ENCODE measurements around the gene FOXO1.

FOXO1 gene

DNA sequence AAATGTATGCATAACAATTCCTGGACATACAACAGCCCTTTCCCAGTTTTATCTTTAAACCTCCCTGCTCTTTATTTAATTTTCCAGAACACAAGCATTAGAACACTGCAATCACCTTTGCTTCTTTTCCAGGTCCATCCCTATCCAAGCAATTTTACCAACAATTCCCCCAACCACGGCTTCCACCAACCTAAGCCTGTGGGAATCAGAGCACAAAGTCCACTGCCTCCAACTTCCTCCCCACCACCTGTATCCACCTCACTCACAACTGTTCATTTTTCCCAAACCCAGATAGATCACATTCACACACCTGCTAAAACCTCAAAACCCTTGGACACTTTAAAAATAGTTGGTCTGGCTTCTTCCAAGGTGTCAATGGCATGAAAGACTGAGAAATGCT lies 39.5 kb downstream of the FOXO1 start:
- Histone ChIP-seq H3K27ac (ENCODE audit: low read depth, low read length) (no peak overlapping the region), H4K20me1 (ENCODE audit: control insufficient read depth, insufficient read depth, low read depth, low read length) (peaks cover 59% of the 10 kb centered on the region), H3K27me3 (ENCODE audit: control insufficient read depth, low read length) (no peaks in the 10 kb centered on the region), H3F3A (ENCODE audit: control insufficient read depth, insufficient read depth) (peaks cover 8% of the 10 kb centered on the region; the same call in 1 of the 2 replicates), H3K4me3 (ENCODE audit: low read length) (no peak overlapping the region), H3K4me1 (ENCODE audit: control insufficient read depth, low read length) (peaks cover 96% of the 10 kb centered on the region), H3K4me2 (ENCODE audit: low read length) (peak overlapping the region; percentile 12), H3K9me3 (ENCODE audit: control insufficient read depth, insufficient read depth, low read length) (no peaks in the 10 kb centered on the region), H3K9me2 (replicated peaks; ENCODE audit: control insufficient read depth, low read length) (no peaks in the 10 kb centered on the region), H3K36me3 (ENCODE audit: control insufficient read depth, low read length) (peaks cover 78% of the 10 kb centered on the region), H3K79me2 (ENCODE audit: control insufficient read depth, low read length) (peaks cover 100% of the 10 kb centered on the region)
- TF ChIP-seq EZH2phosphoT487 (IDR thresholded peaks at IDR 0.05; ENCODE audit: borderline replicate concordance, low read length) = no peak
- TF ChIP-seq, protein P1, sequence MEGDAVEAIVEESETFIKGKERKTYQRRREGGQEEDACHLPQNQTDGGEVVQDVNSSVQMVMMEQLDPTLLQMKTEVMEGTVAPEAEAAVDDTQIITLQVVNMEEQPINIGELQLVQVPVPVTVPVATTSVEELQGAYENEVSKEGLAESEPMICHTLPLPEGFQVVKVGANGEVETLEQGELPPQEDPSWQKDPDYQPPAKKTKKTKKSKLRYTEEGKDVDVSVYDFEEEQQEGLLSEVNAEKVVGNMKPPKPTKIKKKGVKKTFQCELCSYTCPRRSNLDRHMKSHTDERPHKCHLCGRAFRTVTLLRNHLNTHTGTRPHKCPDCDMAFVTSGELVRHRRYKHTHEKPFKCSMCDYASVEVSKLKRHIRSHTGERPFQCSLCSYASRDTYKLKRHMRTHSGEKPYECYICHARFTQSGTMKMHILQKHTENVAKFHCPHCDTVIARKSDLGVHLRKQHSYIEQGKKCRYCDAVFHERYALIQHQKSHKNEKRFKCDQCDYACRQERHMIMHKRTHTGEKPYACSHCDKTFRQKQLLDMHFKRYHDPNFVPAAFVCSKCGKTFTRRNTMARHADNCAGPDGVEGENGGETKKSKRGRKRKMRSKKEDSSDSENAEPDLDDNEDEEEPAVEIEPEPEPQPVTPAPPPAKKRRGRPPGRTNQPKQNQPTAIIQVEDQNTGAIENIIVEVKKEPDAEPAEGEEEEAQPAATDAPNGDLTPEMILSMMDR (IDR thresholded peaks at IDR 0.05; ENCODE audit: low read depth, low read length, poor library complexity, severe bottlenecking) = no peak

DNA sequence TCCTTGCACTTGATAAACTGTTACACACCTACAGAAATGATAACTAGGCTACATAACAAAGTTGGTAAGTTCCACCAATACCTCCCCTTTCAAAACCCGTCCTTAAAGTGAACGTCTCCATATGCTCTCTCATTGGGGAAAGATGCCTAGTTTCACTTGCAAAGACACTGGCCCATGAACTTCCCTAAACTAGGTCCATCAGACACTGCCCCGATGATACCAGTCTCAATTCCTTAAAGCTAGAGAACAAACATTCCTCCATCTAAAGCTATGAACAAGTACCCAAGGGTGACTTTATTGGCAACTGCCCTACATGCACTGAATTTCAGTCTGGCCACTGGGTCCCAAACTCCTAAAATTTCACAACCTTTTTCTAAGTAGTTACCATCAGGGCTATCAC lies 39.9 kb downstream of the FOXO1 start:
- H3K4me3 ChIP-seq (ENCODE audit: low read length) = no peak overlapping the region
- H3K27ac ChIP-seq (ENCODE audit: low read depth, low read length) = no peak overlapping the region
- H3K27me3 ChIP-seq (ENCODE audit: control insufficient read depth, low read length) = no peaks in the 10 kb centered on the region
- H3F3A ChIP-seq (ENCODE audit: control insufficient read depth, insufficient read depth) = peaks cover 8% of the 10 kb centered on the region; the same call in 1 of the 2 replicates
- H3K79me2 ChIP-seq (ENCODE audit: control insufficient read depth, low read length) = peaks cover 100% of the 10 kb centered on the region
- peaks cover 75% of the 10 kb centered on the region for H3K36me3 ChIP-seq (ENCODE audit: control insufficient read depth, low read length)
- no peaks in the 10 kb centered on the region for H3K9me3 ChIP-seq (ENCODE audit: control insufficient read depth, insufficient read depth, low read length)
- peak overlapping the region; percentile 12 for H3K4me2 ChIP-seq (ENCODE audit: low read length)
- TF ChIP-seq EZH2phosphoT487 (IDR thresholded peaks at IDR 0.05; ENCODE audit: borderline replicate concordance, low read length) = no peak
- TF ChIP-seq, protein P1 (IDR thresholded peaks at IDR 0.05; ENCODE audit: low read depth, low read length, poor library complexity, severe bottlenecking) = no peak
- no peaks in the 10 kb centered on the region for H3K9me2 ChIP-seq (replicated peaks; ENCODE audit: control insufficient read depth, low read length)
- H4K20me1 ChIP-seq (ENCODE audit: control insufficient read depth, insufficient read depth, low read depth, low read length) = peaks cover 59% of the 10 kb centered on the region
- peaks cover 92% of the 10 kb centered on the region for H3K4me1 ChIP-seq (ENCODE audit: control insufficient read depth, low read length)

DNA sequence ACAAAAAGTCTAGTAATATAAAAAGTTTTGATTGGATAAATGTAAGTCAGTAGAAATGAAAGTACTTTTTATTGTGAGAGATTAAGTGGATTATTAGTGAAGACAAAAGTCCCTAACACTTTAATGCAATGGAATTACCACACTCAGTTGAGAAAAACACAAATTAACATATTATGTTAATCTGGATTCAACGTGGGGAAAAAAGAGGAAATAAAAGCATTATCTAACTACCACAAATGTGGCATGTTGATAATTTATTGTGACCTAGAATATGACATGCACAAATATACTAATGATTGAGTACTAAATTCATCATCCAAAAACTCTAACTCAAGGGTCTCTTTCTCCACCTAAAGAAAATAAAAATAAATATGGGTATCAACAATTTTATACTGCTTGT lies 41.5 kb downstream of the FOXO1 start:
- peaks cover 100% of the 10 kb centered on the region for H3K79me2 ChIP-seq (ENCODE audit: control insufficient read depth, low read length)
- peaks cover 7% of the 10 kb centered on the region; the same call in 1 of the 2 replicates for H3F3A ChIP-seq (ENCODE audit: control insufficient read depth, insufficient read depth)
- no peaks in the 10 kb centered on the region for H3K27me3 ChIP-seq (ENCODE audit: control insufficient read depth, low read length)
- H3K36me3 ChIP-seq (ENCODE audit: control insufficient read depth, low read length) = peaks cover 71% of the 10 kb centered on the region
- H3K27ac ChIP-seq (ENCODE audit: low read depth, low read length) = no peak overlapping the region
- H4K20me1 ChIP-seq (ENCODE audit: control insufficient read depth, insufficient read depth, low read depth, low read length) = peaks cover 55% of the 10 kb centered on the region
- no peaks in the 10 kb centered on the region for H3K9me3 ChIP-seq (ENCODE audit: control insufficient read depth, insufficient read depth, low read length)
- peak overlapping the region; percentile 1; the same call in 1 of the 2 replicates for H3K4me2 ChIP-seq (ENCODE audit: low read length)
- TF ChIP-seq EZH2phosphoT487 (IDR thresholded peaks at IDR 0.05; ENCODE audit: borderline replicate concordance, low read length) = no peak
- TF ChIP-seq, protein P1 (IDR thresholded peaks at IDR 0.05; ENCODE audit: low read depth, low read length, poor library complexity, severe bottlenecking) = no peak
- no peaks in the 10 kb centered on the region for H3K9me2 ChIP-seq (replicated peaks; ENCODE audit: control insufficient read depth, low read length)
- H3K4me1 ChIP-seq (ENCODE audit: control insufficient read depth, low read length) = peaks cover 89% of the 10 kb centered on the region
- no peak overlapping the region for H3K4me3 ChIP-seq (ENCODE audit: low read length)
